K562 (cell line): ENCODE measurements around the gene PA2G4. TPM values are rescaled to one million over a fixed set of nuclear protein-coding genes. Genes with fewer than 3 reads are reported as not detected.

Experiments
- ARID4B ChIP-seq: sonication (generic); formaldehyde crosslinking; IDR thresholded peaks from 2 replicates; pipeline ENCODE4 v1.8.0; 2022; ENCODE audit warnings: mild to moderate bottlenecking, missing genetic modification reagents
- ATF7 ChIP-seq: fragments of 450-650 bp; IDR thresholded peaks from 2 replicates; pipeline ENCODE4 v1.7.1; 2014; ENCODE audit warnings: mild to moderate bottlenecking, moderate library complexity
- BACH1 ChIP-seq: fragments of 200-800 bp; sonication (Bioruptor generic); IDR thresholded peaks from 2 replicates; pipeline ENCODE4 v1.6.1; 2016; ENCODE audit warnings: missing genetic modification characterization, missing compliant biosample characterization
- CREB1 ChIP-seq, 2 experiments: sonication (generic) in 1 of 2; formaldehyde crosslinking in 1 of 2; IDR thresholded peaks; 2 replicates each; pipeline versions ENCODE4 v1.6.1 to v1.8.0; 2012 to 2022; ENCODE audit warnings: inconsistent platforms in 1 of 2, mild to moderate bottlenecking in 1 of 2, missing genetic modification reagents in 1 of 2, moderate library complexity in 1 of 2
- EGR1 ChIP-seq: fragments of 450-650 bp; conservative IDR thresholded peaks from 2 replicates; pipeline ENCODE4 v1.6.1; 2017; ENCODE audit warnings: mild to moderate bottlenecking
- HMG20B ChIP-seq: fragments of 250-450 bp; sonication (Bioruptor Pico); IDR thresholded peaks from 2 replicates; pipeline ENCODE4 v1.5.0; 2021; ENCODE audit warnings: mild to moderate bottlenecking
- HNRNPL ChIP-seq: fragments of 200-400 bp; formaldehyde crosslinking; IDR thresholded peaks from 2 replicates; pipeline ENCODE4 v1.6.1; 2017; ENCODE audit warnings: low read depth, mild to moderate bottlenecking, low read length
- HNRNPLL ChIP-seq: fragments of 200-400 bp; formaldehyde crosslinking; IDR thresholded peaks from 2 replicates; pipeline ENCODE4 v1.6.1; 2017; ENCODE audit warnings: low read length, low read depth, mild to moderate bottlenecking; ENCODE audit not compliant: poor library complexity, severe bottlenecking
- KAT7 ChIP-seq: sonication (generic); formaldehyde crosslinking; IDR thresholded peaks from 2 replicates; pipeline ENCODE4 v1.8.0; 2022; ENCODE audit warnings: missing genetic modification reagents, mild to moderate bottlenecking, borderline replicate concordance
- MBD2 ChIP-seq: sonication (generic); IDR thresholded peaks from 2 replicates; pipeline ENCODE4 v1.6.1; 2016; ENCODE audit warnings: low read depth, borderline replicate concordance
- NCOA6 ChIP-seq: fragments of 450-650 bp; IDR thresholded peaks from 2 replicates; pipeline ENCODE4 v1.6.1; 2017; ENCODE audit warnings: mild to moderate bottlenecking
- NFIX ChIP-seq: fragments of 250-450 bp; sonication (Bioruptor Pico); IDR thresholded peaks from 2 replicates; pipeline ENCODE4 v1.4.0; 2020; ENCODE audit warnings: low read depth, mild to moderate bottlenecking, moderate library complexity
- NFYB ChIP-seq: IDR thresholded peaks from 2 replicates; pipeline ENCODE4 v1.6.1; 2011; ENCODE audit warnings: mild to moderate bottlenecking, moderate library complexity; ENCODE audit not compliant: insufficient read length; ENCODE audit errors: extremely low read depth
- PHTF2 ChIP-seq: fragments of 250-450 bp; sonication (Bioruptor Pico); IDR thresholded peaks from 2 replicates; pipeline ENCODE4 v1.5.0; 2021; ENCODE audit warnings: mild to moderate bottlenecking
- SIX5 ChIP-seq, 2 experiments: IDR thresholded peaks; 2 replicates each; pipeline ENCODE4 v1.6.1; 2011; ENCODE audit warnings: low read length in 2 of 2, borderline replicate concordance in 1 of 2, low read depth in 1 of 2, mild to moderate bottlenecking in 1 of 2, moderate library complexity in 1 of 2; ENCODE audit not compliant: insufficient read depth in 1 of 2
- SMARCA5 ChIP-seq: fragments of 450-650 bp; IDR thresholded peaks from 2 replicates; pipeline ENCODE4 v1.6.1; 2016
- SMARCB1 ChIP-seq: IDR thresholded peaks from 2 replicates; pipeline ENCODE4 v1.6.1; 2011; ENCODE audit warnings: improper control_type of control experiment, low read depth; ENCODE audit not compliant: insufficient read length
- THRAP3 ChIP-seq: fragments of 450-650 bp; IDR thresholded peaks from 2 replicates; pipeline ENCODE4 v1.6.1; 2016; ENCODE audit warnings: mild to moderate bottlenecking, inconsistent platforms, borderline replicate concordance
- ZBED1 ChIP-seq: IDR thresholded peaks from 2 replicates; pipeline ENCODE4 v1.6.1; 2014
- ZNF778 ChIP-seq: fragments of 450-650 bp; formaldehyde crosslinking; IDR thresholded peaks from 2 replicates; pipeline ENCODE4 v1.4.0; 2020; ENCODE audit warnings: mild to moderate bottlenecking, moderate library complexity
- polyA plus RNA-seq, 8 experiments: library from polyadenylated mRNA; depleted of rRNA in 4 of 8; stranded (reverse) in 5 of 8; unstranded in 3 of 8; fragments of >200 nt; fragmentation: Nextera tagmentation in 2 of 8; fragmentation: Illumina TruSeq in 1 of 8; extraction: Ambion mirVana in 2 of 8; extraction: Trizol in 1 of 8; gene quantifications; 2 replicates each; pipeline versions ENCODE4 v1.2.1 to v1.2.3, GENCODE V29; 2011 to 2014; ENCODE audit warnings: inconsistent platforms in 1 of 8, missing spikeins in 1 of 8
- total RNA-seq, 7 experiments: library from RNA; depleted of rRNA in 6 of 7; stranded (reverse); fragments of >200 nt in 6 of 7; fragmentation: Illumina TruSeq in 2 of 7; extraction: Trizol in 2 of 7; gene quantifications; 2 replicates each; pipeline versions ENCODE4 v1.2.1 to v1.2.3, GENCODE V29; 2011 to 2021; ENCODE audit warnings: low replicate concordance in 1 of 7
- TF ChIP-seq, protein P1 (sequence below): fragments of 250-450 bp; sonication (Bioruptor Pico); IDR thresholded peaks from 2 replicates; pipeline ENCODE4 v1.8.0; 2022; ENCODE audit warnings: inconsistent platforms, mild to moderate bottlenecking, moderate library complexity, borderline replicate concordance
- TF ChIP-seq, protein P2 (sequence below), 3 experiments: IDR thresholded peaks in 2 of 3; conservative IDR thresholded peaks in 1 of 3; 2 replicates each; pipeline ENCODE4 v1.5.1; 2011 to 2012; ENCODE audit warnings: low read length in 3 of 3, mild to moderate bottlenecking in 3 of 3, control low read depth in 2 of 3, improper control_type of control experiment in 1 of 3, inconsistent platforms in 1 of 3, low read depth in 1 of 3, mixed read lengths in 1 of 3, moderate library complexity in 1 of 3; ENCODE audit not compliant: insufficient read depth in 2 of 3

The PA2G4 gene
- total and polyA plus RNA-seq, 9 of the 15 experiments (the other 6 are each of a cell fraction or from before 2014, with no cell fraction given): 230 to 925 (median 638) TPM

- no peak for TF ChIP-seq HNRNPLL
- no peak for TF ChIP-seq HNRNPL
- TF ChIP-seq NFIX: no peak
- TF ChIP-seq, protein P1, sequence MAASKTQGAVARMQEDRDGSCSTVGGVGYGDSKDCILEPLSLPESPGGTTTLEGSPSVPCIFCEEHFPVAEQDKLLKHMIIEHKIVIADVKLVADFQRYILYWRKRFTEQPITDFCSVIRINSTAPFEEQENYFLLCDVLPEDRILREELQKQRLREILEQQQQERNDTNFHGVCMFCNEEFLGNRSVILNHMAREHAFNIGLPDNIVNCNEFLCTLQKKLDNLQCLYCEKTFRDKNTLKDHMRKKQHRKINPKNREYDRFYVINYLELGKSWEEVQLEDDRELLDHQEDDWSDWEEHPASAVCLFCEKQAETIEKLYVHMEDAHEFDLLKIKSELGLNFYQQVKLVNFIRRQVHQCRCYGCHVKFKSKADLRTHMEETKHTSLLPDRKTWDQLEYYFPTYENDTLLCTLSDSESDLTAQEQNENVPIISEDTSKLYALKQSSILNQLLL: no peak
- TF ChIP-seq KAT7 (CRISPR knock-in tag): 0 out of 2 replicates have a peak, but pooled peaks have one; percentile 8
- TF ChIP-seq SMARCA5: no peak
- TF ChIP-seq ZBED1: no peak
- TF ChIP-seq, protein P2, sequence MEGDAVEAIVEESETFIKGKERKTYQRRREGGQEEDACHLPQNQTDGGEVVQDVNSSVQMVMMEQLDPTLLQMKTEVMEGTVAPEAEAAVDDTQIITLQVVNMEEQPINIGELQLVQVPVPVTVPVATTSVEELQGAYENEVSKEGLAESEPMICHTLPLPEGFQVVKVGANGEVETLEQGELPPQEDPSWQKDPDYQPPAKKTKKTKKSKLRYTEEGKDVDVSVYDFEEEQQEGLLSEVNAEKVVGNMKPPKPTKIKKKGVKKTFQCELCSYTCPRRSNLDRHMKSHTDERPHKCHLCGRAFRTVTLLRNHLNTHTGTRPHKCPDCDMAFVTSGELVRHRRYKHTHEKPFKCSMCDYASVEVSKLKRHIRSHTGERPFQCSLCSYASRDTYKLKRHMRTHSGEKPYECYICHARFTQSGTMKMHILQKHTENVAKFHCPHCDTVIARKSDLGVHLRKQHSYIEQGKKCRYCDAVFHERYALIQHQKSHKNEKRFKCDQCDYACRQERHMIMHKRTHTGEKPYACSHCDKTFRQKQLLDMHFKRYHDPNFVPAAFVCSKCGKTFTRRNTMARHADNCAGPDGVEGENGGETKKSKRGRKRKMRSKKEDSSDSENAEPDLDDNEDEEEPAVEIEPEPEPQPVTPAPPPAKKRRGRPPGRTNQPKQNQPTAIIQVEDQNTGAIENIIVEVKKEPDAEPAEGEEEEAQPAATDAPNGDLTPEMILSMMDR (IDR thresholded peaks at IDR 0.05 in 2 of 3, conservative IDR thresholded peaks at IDR 0.05 in 1 of 3; ENCODE audit: insufficient read depth in 2 of 3, low read depth in 1 of 3, low read length in 3 of 3): 0 out of 6 replicates have a peak, but pooled peaks of 1 of the 3 experiments have one; percentile 6
- TF ChIP-seq PHTF2: no peak
- no peak for TF ChIP-seq CREB1 (IDR thresholded peaks at IDR 0.05)
- TF ChIP-seq CREB1 (CRISPR knock-in tag; IDR thresholded peaks at IDR 0.05): no peak
- TF ChIP-seq SMARCB1: no peak
- no peak for TF ChIP-seq ARID4B
- no peak for TF ChIP-seq NFYB
- no peak for TF ChIP-seq NCOA6
- no peak for TF ChIP-seq EGR1
- no peak for TF ChIP-seq THRAP3
- no peak for TF ChIP-seq ZNF778 (CRISPR knock-in tag)
- TF ChIP-seq MBD2: no peak
- no peak for TF ChIP-seq HMG20B (CRISPR knock-in tag)
- TF ChIP-seq SIX5 (IDR thresholded peaks at IDR 0.05; ENCODE audit: borderline replicate concordance in 1 of 2, insufficient read depth in 1 of 2, low read depth in 1 of 2, low read length in 2 of 2): no peak
- 0 out of 2 replicates have a peak, but pooled peaks have one; percentile 12 for TF ChIP-seq ATF7
- TF ChIP-seq BACH1: no peak
Measured at GRCh38 chr12:56080556-56081138, 23.7 kb upstream of the PA2G4 start (continued).
